HUES64 (cell line): Measurements from ENCODE around the gene SLC17A5. TPM values are rescaled to one million over a fixed set of nuclear protein-coding genes. Genes with fewer than 3 reads are reported as not detected.

ENCODE experiments used
- H3K27ac ChIP-seq: 2 replicates; pipeline ENCODE4 v1.7.0; 2013; ENCODE audit warnings: low read depth, low read length, inconsistent platforms
- H3K27me3 ChIP-seq: 2 replicates; pipeline ENCODE4 v1.6.1; 2013; ENCODE audit warnings: mild to moderate bottlenecking, low read length; ENCODE audit not compliant: insufficient read depth
- H3K36me3 ChIP-seq: 2 replicates; pipeline ENCODE4 v1.6.1; 2013; ENCODE audit warnings: mild to moderate bottlenecking, low read length; ENCODE audit not compliant: insufficient read depth
- H3K4me1 ChIP-seq: 2 replicates; pipeline ENCODE4 v1.6.1; 2013; ENCODE audit warnings: mild to moderate bottlenecking, low read length, moderate library complexity; ENCODE audit not compliant: insufficient read depth
- H3K4me3 ChIP-seq: 2 replicates; pipeline ENCODE4 v1.5.1; 2013; ENCODE audit warnings: mild to moderate bottlenecking, low read length, moderate library complexity
- H3K9ac ChIP-seq: 2 replicates; pipeline ENCODE4 v1.6.1; 2013; ENCODE audit warnings: mild to moderate bottlenecking, low read depth, low read length
- H3K9me3 ChIP-seq: 2 replicates; pipeline ENCODE4 v1.6.1; 2013; ENCODE audit warnings: low read depth, low read length; ENCODE audit not compliant: insufficient read depth
- WGBS: fragments of 150-250, 120-280 bp; methylation state at CpG from one replicate; pipeline ENCODE4 v1.1.7; 2013; ENCODE audit warnings: missing lambda C conversion rate; 5-methylcytosine and 5-hydroxymethylcytosine counted together
- polyA plus RNA-seq, 2 experiments: library from polyadenylated mRNA; stranded (reverse); fragments of 50-300 nt; gene quantifications; one replicate each; pipeline ENCODE4 v1.2.3, GENCODE V29; 2013

Gene SLC17A5, protein sequence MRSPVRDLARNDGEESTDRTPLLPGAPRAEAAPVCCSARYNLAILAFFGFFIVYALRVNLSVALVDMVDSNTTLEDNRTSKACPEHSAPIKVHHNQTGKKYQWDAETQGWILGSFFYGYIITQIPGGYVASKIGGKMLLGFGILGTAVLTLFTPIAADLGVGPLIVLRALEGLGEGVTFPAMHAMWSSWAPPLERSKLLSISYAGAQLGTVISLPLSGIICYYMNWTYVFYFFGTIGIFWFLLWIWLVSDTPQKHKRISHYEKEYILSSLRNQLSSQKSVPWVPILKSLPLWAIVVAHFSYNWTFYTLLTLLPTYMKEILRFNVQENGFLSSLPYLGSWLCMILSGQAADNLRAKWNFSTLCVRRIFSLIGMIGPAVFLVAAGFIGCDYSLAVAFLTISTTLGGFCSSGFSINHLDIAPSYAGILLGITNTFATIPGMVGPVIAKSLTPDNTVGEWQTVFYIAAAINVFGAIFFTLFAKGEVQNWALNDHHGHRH
- 6.3 TPM for polyA plus RNA-seq (2013, experiment 1 of 2)
- 7.2 TPM for polyA plus RNA-seq (2013, experiment 2 of 2)

DNA sequence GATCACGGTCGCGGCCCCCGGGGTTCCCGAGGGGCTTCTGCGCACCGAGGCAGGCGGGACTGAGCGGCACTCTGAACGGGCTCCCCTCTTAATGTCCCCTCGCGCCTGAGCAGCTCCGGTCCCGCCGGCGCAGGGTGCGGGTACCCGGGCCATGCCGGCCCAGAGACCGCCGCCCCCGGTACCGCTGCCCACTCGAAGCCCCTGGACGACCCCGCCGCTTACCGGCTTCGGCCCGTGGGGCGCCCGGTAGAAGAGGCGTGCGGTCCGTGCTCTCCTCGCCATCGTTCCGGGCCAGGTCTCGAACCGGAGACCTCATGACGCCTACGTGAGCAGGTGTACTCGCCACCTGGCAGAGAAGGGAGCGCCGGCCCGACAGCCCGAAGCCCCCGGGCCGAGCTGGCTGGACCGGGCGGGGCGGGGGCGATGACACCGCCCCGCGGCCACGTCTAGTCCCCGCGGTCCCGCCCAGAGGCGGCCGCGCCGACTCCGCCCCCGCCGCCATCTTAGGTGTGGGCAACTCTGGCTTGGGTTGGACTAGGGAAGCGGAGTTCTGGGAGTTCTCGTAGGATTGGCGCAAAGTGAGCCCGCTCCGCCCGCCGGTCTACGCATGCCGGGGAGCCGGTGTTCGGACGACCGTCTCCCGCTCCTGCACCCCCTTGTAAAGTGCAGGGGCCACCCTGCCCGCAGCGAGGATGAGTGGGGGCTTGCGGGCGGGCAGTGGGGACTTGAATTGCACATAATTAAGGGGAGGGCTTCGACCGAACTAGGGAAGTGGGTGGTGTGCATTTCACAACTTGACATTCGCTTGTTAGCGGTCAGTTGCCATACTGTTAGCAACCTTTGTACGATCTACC is at the start of gene SLC17A5:
Gene SLC17A5 (minus strand): TSS at position 422 of the 854 bp plus-strand sequence. CDS start 106 bp downstream, at position 316.
- Histone ChIP-seq H3K9ac (peak within 1 kb of the TSS; percentile 86), H3K27me3 (no peaks in the 10 kb centered on the region), H3K9me3 (no peaks in the 10 kb centered on the region), H3K4me3 (peak within 1 kb of the TSS; percentile 80), H3K4me1 (0 out of 2 replicates have a peak, but pooled peaks cover 12% of the 10 kb centered on the region), H3K27ac (peak within 1 kb of the TSS; percentile 81), H3K36me3 (peaks cover 2% of the 10 kb centered on the region; the same call in 1 of the 2 replicates)
- WGBS: under 1% methylated on average over 90 of the region's 90 CpGs

- no peak overlapping the region for H3K4me3 ChIP-seq
- WGBS: 100% methylated on average over 1 of the region's 1 CpG
- H3K27ac ChIP-seq: no peak overlapping the region
- no peaks in the 10 kb centered on the region for H3K4me1 ChIP-seq
- H3K9me3 ChIP-seq: no peaks in the 10 kb centered on the region
- H3K9ac ChIP-seq: no peak overlapping the region
- H3K27me3 ChIP-seq: no peaks in the 10 kb centered on the region
- H3K36me3 ChIP-seq: no peaks in the 10 kb centered on the region
Observed at GRCh38 chr6:73703466-73703865, 49.7 kb upstream of the SLC17A5 start.

GRCh38 chr6:73702444-73702843 is 48.7 kb upstream of the SLC17A5 start:
- no peaks in the 10 kb centered on the region for H3K9me3 ChIP-seq
- WGBS: 92% methylated on average over 2 of the region's 2 CpGs
- no peak overlapping the region for H3K9ac ChIP-seq
- no peak overlapping the region for H3K27ac ChIP-seq
- no peaks in the 10 kb centered on the region for H3K27me3 ChIP-seq
- H3K4me1 ChIP-seq: no peaks in the 10 kb centered on the region
- no peak overlapping the region for H3K4me3 ChIP-seq
- H3K36me3 ChIP-seq: no peaks in the 10 kb centered on the region

DNA sequence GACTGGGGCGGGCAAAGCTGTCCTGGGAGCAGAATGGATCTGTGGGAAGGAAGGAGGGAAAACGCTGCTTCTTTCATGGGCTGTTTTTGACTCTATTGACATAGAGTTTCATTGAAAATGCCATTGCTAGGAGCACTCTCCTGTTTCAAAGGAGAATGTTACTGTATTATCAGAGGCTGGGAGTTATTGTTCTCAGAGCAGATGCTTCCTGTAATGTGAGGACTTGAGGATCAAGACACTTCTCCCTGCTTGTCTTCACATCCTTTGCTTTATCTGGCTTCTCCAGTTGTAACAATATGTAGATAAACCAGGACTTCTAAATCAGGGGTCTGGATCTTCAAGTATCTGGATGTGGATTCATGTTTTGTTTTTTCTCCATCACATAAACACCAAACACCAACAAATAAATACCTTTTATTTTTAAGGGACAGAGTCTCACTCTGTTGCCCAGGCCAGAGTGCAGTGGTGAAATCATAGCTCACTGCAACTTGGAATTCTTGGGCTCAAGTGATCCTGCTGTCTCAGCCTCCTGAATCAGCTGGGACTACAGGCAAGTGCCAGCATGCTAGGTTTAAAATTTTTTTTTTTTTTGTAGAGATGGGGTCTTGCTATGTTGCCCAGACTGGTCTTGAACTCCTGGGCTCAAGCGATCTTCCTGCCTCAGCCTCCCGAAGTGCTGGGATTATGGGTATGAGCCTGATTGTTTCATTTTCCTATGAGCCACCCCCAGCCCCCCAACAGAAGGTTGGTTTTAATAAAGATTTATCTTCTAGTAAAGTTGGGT is 46.1 kb upstream of the SLC17A5 start:
- WGBS: 84% methylated on average over 3 of the region's 4 CpGs
- Histone ChIP-seq H3K4me1 (0 out of 2 replicates have a peak, but pooled peaks cover 9% of the 10 kb centered on the region), H3K9ac (no peak overlapping the region), H3K4me3 (no peak overlapping the region), H3K27me3 (peaks cover 13% of the 10 kb centered on the region; the same call in 1 of the 2 replicates), H3K27ac (no peak overlapping the region), H3K36me3 (no peaks in the 10 kb centered on the region), H3K9me3 (no peaks in the 10 kb centered on the region)

DNA sequence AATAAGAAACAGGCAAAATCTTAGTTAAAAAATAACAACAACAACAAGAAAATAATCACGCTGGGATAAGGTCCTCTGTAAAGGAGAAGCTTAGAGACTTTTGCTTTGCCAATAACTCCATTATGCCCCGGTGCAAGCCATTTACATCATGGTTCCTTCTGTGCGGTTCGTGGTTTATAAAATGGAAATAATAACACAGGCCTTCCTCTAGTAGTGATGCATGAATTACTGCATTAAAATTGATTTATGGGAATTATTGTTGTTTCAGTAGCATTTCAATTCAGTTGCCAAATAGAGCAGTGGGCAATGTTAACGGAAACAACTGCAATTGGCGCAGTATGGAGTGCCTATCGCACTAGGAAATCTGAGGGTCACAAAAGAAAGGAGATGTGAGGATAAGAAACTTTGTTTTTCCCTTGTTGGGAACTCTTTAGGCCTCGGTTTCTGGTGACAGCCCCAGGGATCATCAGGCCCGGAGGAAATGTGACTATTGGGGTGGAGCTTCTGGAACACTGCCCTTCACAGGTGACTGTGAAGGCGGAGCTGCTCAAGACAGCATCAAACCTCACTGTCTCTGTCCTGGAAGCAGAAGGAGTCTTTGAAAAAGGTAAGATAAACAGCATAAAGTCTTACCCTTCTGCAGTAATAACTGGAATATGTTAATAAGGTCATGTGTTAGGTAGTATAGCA is 43.3 kb upstream of the SLC17A5 start:
- H3K9me3 ChIP-seq: no peaks in the 10 kb centered on the region; the same call in 1 of the 2 replicates
- 79% methylated on average over 10 of the region's 10 CpGs for WGBS
- peaks cover 17% of the 10 kb centered on the region for H3K27me3 ChIP-seq
- no peaks in the 10 kb centered on the region for H3K36me3 ChIP-seq
- 0 out of 2 replicates have a peak, but pooled peaks cover 9% of the 10 kb centered on the region for H3K4me1 ChIP-seq
- H3K9ac ChIP-seq: no peak overlapping the region
- no peak overlapping the region for H3K27ac ChIP-seq
- 0 out of 2 replicates have a peak overlapping the region, but pooled peaks have one; percentile 13 for H3K4me3 ChIP-seq

- Histone ChIP-seq H3K4me1 (0 out of 2 replicates have a peak, but pooled peaks cover 9% of the 10 kb centered on the region), H3K9me3 (no peaks in the 10 kb centered on the region; the same call in 1 of the 2 replicates), H3K27me3 (peaks cover 17% of the 10 kb centered on the region), H3K27ac (no peak within 1 kb of the TSS), H3K36me3 (no peaks in the 10 kb centered on the region), H3K4me3 (peak within 1 kb of the TSS; percentile 75), H3K9ac (peak within 1 kb of the TSS; percentile 66)
- WGBS: 9% methylated on average over 61 of the region's 61 CpGs
Observed at GRCh38 chr6:73695619-73696421, 42.0 kb upstream of the SLC17A5 start, which contains the start of gene CD109. Gene CD109 (plus strand): TSS chr6:73696203. CDS start chr6:73696216, 13 bp downstream.

GRCh38 chr6:73694711-73695411 is 41.1 kb upstream of the SLC17A5 start:
- H3K4me1 ChIP-seq: 0 out of 2 replicates have a peak, but pooled peaks cover 9% of the 10 kb centered on the region
- H3K36me3 ChIP-seq: no peaks in the 10 kb centered on the region
- H3K27me3 ChIP-seq: peaks cover 17% of the 10 kb centered on the region
- 86% methylated on average over 5 of the region's 5 CpGs for WGBS
- H3K27ac ChIP-seq: no peak overlapping the region
- no peak overlapping the region for H3K9ac ChIP-seq
- no peaks in the 10 kb centered on the region; the same call in 1 of the 2 replicates for H3K9me3 ChIP-seq
- H3K4me3 ChIP-seq: peak overlapping the region; percentile 75; the same call in 1 of the 2 replicates

GRCh38 chr6:73691512-73691911 is 37.7 kb upstream of the SLC17A5 start:
- Histone ChIP-seq H3K27me3 (peaks cover 16% of the 10 kb centered on the region), H3K4me1 (0 out of 2 replicates have a peak, but pooled peaks cover 6% of the 10 kb centered on the region), H3K9ac (no peak overlapping the region), H3K4me3 (no peak overlapping the region), H3K27ac (no peak overlapping the region), H3K9me3 (no peaks in the 10 kb centered on the region; the same call in 1 of the 2 replicates), H3K36me3 (no peaks in the 10 kb centered on the region)

DNA sequence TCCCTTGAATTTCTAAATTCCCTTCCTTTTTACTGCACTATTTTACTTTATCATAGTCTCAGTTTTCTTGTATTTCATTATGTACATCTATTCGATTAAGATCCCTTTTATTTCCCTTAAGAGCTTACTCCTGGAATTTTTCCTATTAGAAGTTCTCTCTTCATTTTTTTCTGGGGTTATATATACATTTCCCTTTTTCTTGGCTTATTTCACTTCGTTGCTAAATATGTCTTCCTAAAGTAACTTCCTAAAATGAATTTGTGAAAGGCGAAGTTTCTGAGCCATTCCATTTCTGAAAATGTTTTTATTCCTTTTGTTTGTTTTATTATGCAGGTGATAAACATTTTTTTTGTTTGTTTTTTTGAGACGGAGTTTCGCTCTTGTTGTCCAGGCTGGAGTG is 36.3 kb upstream of the SLC17A5 start:
- peaks cover 5% of the 10 kb centered on the region for H3K27me3 ChIP-seq
- 0 out of 2 replicates have a peak, but pooled peaks cover under 1% of the 10 kb centered on the region for H3K4me1 ChIP-seq
- no peaks in the 10 kb centered on the region; the same call in 1 of the 2 replicates for H3K9me3 ChIP-seq
- H3K27ac ChIP-seq: no peak overlapping the region
- H3K4me3 ChIP-seq: no peak overlapping the region
- 94% methylated on average over 4 of the region's 5 CpGs for whole genome bisulfite sequencing
- no peaks in the 10 kb centered on the region for H3K36me3 ChIP-seq
- no peak overlapping the region for H3K9ac ChIP-seq
